NCI-H2227 (cell line): ENCODE results near the gene LCE1F.

Source experiments
- DNase-seq: peaks from one replicate; lab custom pipeline; 2025; ENCODE audit not compliant: unreplicated experiment; lab: John Stamatoyannopoulos, UW

LCE1F gene

GRCh38 chr1:152770411-152770810 lies 4.5 kb upstream of the LCE1F start:
- no peak for DNase-seq

DNA sequence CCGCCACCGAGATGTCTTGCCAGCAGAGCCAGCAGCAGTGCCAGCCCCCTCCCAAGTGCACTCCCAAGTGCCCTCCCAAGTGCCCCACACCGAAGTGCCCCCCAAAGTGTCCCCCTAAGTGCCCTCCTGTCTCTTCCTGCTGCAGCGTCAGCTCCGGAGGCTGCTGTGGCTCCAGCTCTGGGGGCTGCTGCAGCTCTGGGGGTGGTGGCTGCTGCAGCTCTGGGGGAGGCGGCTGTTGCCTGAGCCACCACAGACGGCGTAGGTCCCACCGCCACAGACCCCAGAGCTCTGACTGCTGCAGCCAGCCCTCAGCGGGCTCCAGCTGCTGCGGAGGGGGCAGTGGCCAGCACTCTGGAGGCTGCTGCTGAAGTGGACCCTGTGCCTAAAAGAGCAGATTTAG lies 1.4 kb downstream of the LCE1F start:
- DNase-seq = no peak

DNA sequence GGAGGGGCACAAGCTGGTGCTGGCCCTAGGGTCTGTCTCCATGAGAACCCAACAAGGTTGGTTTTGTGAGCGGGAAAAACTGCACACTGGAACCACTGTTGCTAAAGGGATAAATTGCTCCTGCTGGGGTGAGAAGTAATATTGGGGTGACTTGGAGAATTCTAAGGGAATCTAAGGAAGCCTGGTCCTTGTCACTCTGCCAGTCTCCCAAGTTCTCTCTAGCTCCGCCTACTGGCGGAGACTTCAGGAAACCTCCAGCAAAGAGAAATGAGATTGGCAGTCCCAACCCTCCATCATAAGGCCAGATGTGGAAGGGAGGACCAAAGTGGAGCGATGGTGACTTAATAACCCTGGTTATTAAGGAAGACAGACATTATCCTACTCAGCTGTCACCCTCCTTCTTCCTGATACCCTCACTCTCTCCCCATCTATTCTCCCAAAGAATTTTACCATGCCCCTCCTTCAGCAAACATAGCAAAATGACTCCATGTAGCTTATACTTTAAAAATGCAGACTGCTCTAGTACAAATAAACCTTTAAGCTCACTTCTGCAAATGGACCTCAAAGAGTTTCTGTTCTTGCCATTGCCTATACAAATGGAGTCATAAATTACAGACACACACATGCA lies 2.7 kb downstream of the LCE1F start:
- no peak for DNase-seq

DNA sequence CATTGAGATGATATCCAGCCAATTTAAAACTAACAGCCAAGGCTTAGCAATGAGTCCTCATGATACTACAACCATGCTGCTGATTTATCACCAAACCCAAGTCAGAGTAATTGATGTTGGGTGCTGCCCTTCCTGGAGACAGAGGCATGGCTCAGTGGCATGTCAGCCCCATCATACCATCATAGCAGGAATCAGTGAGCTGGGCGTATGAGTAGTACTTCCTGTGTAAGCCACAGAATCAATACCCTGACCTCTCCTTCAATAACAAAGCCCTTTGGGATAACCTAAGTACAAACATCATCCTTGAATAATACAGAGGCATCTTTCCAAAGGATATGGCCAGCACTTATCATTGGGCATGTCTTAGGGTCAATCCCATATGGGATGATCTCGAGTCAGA lies 8.2 kb downstream of the LCE1F start:
- DNase-seq = no peak

DNA sequence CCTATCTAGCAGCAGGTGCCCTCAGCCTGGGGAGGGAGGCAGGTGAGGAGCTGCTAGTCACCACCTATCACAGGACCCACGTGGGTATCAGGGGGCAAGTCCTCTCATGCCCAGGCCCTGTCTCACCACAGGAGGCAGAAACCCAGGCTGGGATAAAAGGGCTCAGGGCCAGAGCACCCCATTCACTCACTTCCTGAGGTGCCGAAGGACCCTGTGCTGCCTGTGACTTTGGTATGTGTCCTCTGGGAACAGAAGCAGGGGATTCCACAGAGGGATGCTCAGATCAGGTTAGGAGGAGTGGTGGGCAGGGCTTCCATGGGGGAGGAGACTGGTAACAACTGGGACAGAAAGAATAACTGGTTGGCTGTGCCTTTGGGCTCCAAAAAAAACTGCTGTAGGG lies 11.1 kb downstream of the LCE1F start, which contains the start of gene LCE1E:
TSS of gene LCE1E (plus strand) at position 181 of the 400 bp plus-strand sequence. CDS start 1,043 bp downstream, outside the sequence.
- no peak for DNase-seq

DNA sequence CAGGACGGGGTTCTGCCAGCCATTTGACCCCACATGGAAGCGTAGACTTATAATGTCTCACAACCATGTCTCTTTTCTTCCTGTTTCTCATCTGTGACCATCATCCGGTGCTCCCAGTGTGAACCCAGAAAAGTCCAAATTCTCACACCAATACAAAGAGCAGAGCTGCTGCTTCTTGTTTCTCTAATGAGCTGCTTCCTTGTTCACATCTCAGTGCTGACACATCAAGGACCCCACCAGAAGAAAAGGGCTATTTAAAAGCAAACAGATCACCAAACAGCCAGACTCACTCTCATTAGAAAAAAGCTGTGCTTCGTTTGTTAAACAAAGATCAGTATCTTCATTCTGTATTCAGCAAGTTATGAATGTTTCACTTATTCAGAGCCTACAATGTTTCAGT lies 20.7 kb downstream of the LCE1F start:
- DNase-seq = no peak

- no peak for DNase-seq
Measured at GRCh38 chr1:152796421-152796820, 21.5 kb downstream of the LCE1F start, which contains the start of gene LCE1D. Gene LCE1D, plus strand, starts transcription at chr1:152796721. Its CDS starts 1,074 bp downstream, at chr1:152797795.

DNA sequence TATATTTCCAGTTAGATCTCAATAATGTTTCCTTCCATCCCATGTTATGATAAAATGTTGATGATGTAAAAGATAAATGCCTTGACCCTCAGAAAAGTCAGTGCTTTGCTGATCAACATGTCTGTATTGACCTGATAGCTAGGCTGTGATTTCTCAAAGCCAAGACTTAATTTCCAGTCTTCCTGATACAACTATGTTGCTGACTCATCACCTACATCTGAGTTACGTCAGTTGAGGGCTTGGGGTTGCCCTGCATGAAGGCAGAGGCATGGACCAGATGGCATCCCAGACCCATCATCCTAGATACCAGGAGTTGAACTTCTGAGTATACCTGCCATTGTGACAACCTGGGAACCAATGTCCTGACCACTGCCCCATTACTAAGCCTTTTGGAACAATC lies 26.4 kb downstream of the LCE1F start:
- no peak for DNase-seq

- DNase-seq = no peak
Measured at GRCh38 chr1:152806576-152806975, 31.6 kb downstream of the LCE1F start, which contains the start of gene LCE1C. Gene LCE1C, minus strand, starts transcription at chr1:152806651. Its CDS starts 1,173 bp downstream, at chr1:152805478.

- no peak for DNase-seq
Measured at GRCh38 chr1:152811050-152811449, 36.1 kb downstream of the LCE1F start.

DNA sequence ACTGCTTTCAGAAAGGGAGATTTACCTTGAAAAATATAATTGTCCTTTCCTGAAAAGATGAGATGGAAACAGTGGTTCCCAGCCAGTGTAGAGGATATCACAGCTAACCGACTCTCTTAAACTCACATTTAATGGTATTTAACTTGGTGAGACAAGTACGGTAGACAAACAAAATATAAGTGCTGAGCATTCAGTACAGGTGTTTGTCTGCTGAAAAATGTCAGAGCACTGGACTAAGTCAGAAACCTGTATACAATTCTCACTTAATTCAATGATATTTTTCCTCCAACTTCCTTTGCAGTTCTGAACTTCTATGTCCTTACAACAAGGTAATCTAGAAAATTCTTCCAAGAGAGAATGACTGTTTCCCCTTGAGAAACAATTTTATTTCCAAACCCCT lies 36.7 kb downstream of the LCE1F start, which contains the start of gene LCE1B:
TSS of gene LCE1B (plus strand) at position 301 of the 400 bp plus-strand sequence. CDS start 476 bp downstream, outside the sequence.
- no peak for DNase-seq

- DNase-seq = no peak
Measured at GRCh38 chr1:152817309-152817708, 42.4 kb downstream of the LCE1F start.

- no peak for DNase-seq
Measured at GRCh38 chr1:152823294-152823693, 48.4 kb downstream of the LCE1F start.

DNA sequence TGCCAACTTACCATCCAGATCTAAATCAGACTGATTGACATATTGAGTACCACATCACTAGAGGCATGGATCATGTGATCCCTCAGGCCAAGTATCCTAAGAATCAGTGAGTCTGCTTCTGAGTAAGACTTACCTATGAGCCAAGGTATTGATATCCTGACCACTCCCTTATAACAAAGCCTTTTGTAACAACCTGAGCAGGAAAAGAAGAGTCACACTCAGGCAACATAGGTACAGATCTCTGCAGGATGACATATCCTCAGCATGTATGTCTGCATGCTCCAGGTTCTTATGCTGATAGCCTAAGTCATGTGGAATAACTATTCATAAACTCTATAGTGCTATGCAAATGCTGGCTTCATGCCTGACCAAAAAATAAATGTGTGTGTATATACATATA lies 50.0 kb downstream of the LCE1F start:
- DNase-seq = no peak
